HCT116 (cell line): ENCODE results near the gene PRDM12. TPM values are rescaled to one million over a fixed set of nuclear protein-coding genes. Genes with fewer than 3 reads are reported as not detected.

Experiments
- ATAC-seq: fragments of 200-7000 bp; cut with Tn5 transposase; 2 replicates; pipeline ENCODE4 v1.9.1; 2020; ENCODE audit warnings: mild to moderate bottlenecking, moderate library complexity
- BruUV-seq: library from RNA; stranded (reverse); fragments of 400-500 nt; replicated peaks from 2 replicates; lab custom pipeline; 2021; lab: Mats Ljungman, UMichigan
- CTCF ChIA-PET: fragments of 300-600 bp; sonication (Branson Sonifier 250); formaldehyde crosslinking; loops from one replicate; lab custom pipeline; 2021; ENCODE audit warnings: antibody characterized with exemption; lab: Charles Lee
- POLR2A ChIA-PET: fragments of 300-600, 350-600 bp; sonication (Branson Sonifier 250); formaldehyde crosslinking; loops from one replicate; lab custom pipeline; 2021; ENCODE audit warnings: antibody characterized with exemption; lab: Charles Lee
- RAD21 ChIA-PET, 2 experiments: fragments of 300-600 bp; sonication (Branson Sonifier 250); formaldehyde crosslinking; loops; one replicate each; lab custom pipeline; 2023; ENCODE audit warnings: low total read pairs in 2 of 2; ENCODE audit not compliant: uncharacterized antibody in 2 of 2, unreplicated experiment in 2 of 2, low non-redundant PET in 1 of 2; lab: Charles Lee
- DNase-seq: peaks from one replicate; pipeline ENCODE4 v3.0.0-alpha.2; 2010; ENCODE audit warnings: low read depth, low spot score
- H2AFZ ChIP-seq: fragments of 200-600 bp; shearing (Covaris generic), sonication (generic); 2 replicates; pipeline ENCODE4 v1.6.1; 2017; ENCODE audit warnings: low read depth, mixed run types, mixed read lengths, antibody characterized with exemption, low read length; ENCODE audit not compliant: poor library complexity, severe bottlenecking
- H3K27ac ChIP-seq: 2 replicates; pipeline ENCODE4 v1.5.1; 2012; ENCODE audit warnings: low read depth, low read length
- H3K27me3 ChIP-seq: fragments of 200-600 bp; sonication (generic); 2 replicates; pipeline ENCODE4 v1.6.1; 2016; ENCODE audit warnings: mixed run types, low read length, mixed read lengths; ENCODE audit not compliant: insufficient read depth
- H3K36me3 ChIP-seq, 2 experiments: fragments of 200-500 bp in 1 of 2; fragments of 200-600 bp in 1 of 2; sonication (Bioruptor generic) in 1 of 2; sonication (generic) in 1 of 2; 2 replicates each; pipeline versions ENCODE4 v1.5.1 to v1.6.1; 2014 to 2016; ENCODE audit warnings: low read length in 2 of 2, inconsistent platforms in 1 of 2, mixed read lengths in 1 of 2, mixed run types in 1 of 2; ENCODE audit not compliant: insufficient read depth in 2 of 2, control insufficient read depth in 1 of 2
- H3K4me1 ChIP-seq, 2 experiments: fragments of 200-600 bp in 1 of 2; sonication (generic) in 1 of 2; 2 replicates each; pipeline versions ENCODE4 v1.5.1 to v1.6.1; 2012 to 2017; ENCODE audit warnings: low read length in 2 of 2, inconsistent platforms in 1 of 2, mild to moderate bottlenecking in 1 of 2, mixed read lengths in 1 of 2, mixed run types in 1 of 2, moderate library complexity in 1 of 2; ENCODE audit not compliant: insufficient read depth in 2 of 2, control insufficient read depth in 1 of 2
- H3K4me2 ChIP-seq: fragments of 200-600 bp; sonication (generic); 2 replicates; pipeline ENCODE4 v1.6.1; 2017; ENCODE audit warnings: mixed run types, low read length, mixed read lengths
- H3K4me3 ChIP-seq, 2 experiments: fragments of 200-600 bp in 1 of 2; sonication (generic) in 1 of 2; replicated peaks in 1 of 2; 2 replicates each; pipeline ENCODE4 v1.5.1; 2011 to 2016; ENCODE audit warnings: low read length in 2 of 2, control low read depth in 1 of 2, low read depth in 1 of 2, mild to moderate bottlenecking in 1 of 2, mixed read lengths in 1 of 2, mixed run types in 1 of 2
- H3K79me2 ChIP-seq: fragments of 200-600 bp; sonication (generic); 2 replicates; pipeline ENCODE4 v1.6.1; 2017; ENCODE audit warnings: mild to moderate bottlenecking, mixed run types, low read length, moderate library complexity, mixed read lengths; ENCODE audit not compliant: insufficient read depth
- H3K9ac ChIP-seq: fragments of 200-600 bp; sonication (generic); 2 replicates; pipeline ENCODE4 v1.6.1; 2016; ENCODE audit warnings: low read length, mixed read lengths
- H3K9me2 ChIP-seq: fragments of 200-600 bp; sonication (generic), shearing (Covaris generic); 2 replicates; pipeline ENCODE4 v1.6.1; 2017; ENCODE audit warnings: mixed run types, mild to moderate bottlenecking, moderate library complexity; ENCODE audit not compliant: insufficient read depth
- H3K9me3 ChIP-seq, 2 experiments: fragments of 200-500 bp in 1 of 2; fragments of 200-600 bp in 1 of 2; sonication (Bioruptor generic) in 1 of 2; sonication (generic) in 1 of 2; 2 replicates each; pipeline ENCODE4 v1.6.1; 2014 to 2017; ENCODE audit warnings: low read length in 2 of 2, mixed read lengths in 2 of 2, inconsistent platforms in 1 of 2, low read depth in 1 of 2, mild to moderate bottlenecking in 1 of 2, mixed run types in 1 of 2, moderate library complexity in 1 of 2; ENCODE audit not compliant: control insufficient read depth in 1 of 2, insufficient read depth in 1 of 2
- H4K20me1 ChIP-seq: fragments of 200-600 bp; sonication (generic), shearing (Covaris generic); 2 replicates; pipeline ENCODE4 v1.6.1; 2017; ENCODE audit warnings: mixed run types, mild to moderate bottlenecking, moderate library complexity; ENCODE audit not compliant: insufficient read depth
- ATF3 ChIP-seq: IDR thresholded peaks from 2 replicates; pipeline ENCODE4 v1.6.1; 2012
- CBX3 ChIP-seq: IDR thresholded peaks from 2 replicates; pipeline ENCODE4 v1.6.1; 2012; ENCODE audit warnings: low read depth
- CEBPB ChIP-seq: IDR thresholded peaks from 2 replicates; pipeline ENCODE4 v1.6.1; 2012; ENCODE audit warnings: low read depth
- CTCF ChIP-seq, 3 experiments: fragments of 200-600 bp in 1 of 3; sonication (generic) in 1 of 3; IDR thresholded peaks in 2 of 3; conservative IDR thresholded peaks in 1 of 3; 2 replicates each; pipeline ENCODE4 v1.5.1; 2012 to 2017; ENCODE audit warnings: low read depth in 2 of 3, low read length in 2 of 3, antibody characterized with exemption in 1 of 3, borderline replicate concordance in 1 of 3, control low read depth in 1 of 3, mild to moderate bottlenecking in 1 of 3, mixed read lengths in 1 of 3, mixed run types in 1 of 3, moderate library complexity in 1 of 3; ENCODE audit not compliant: insufficient read depth in 1 of 3
- EGR1 ChIP-seq: IDR thresholded peaks from 2 replicates; pipeline ENCODE4 v1.6.1; 2012; ENCODE audit warnings: low read depth
- EZH2 ChIP-seq: fragments of 200-600 bp; sonication (generic); IDR thresholded peaks from 2 replicates; pipeline ENCODE4 v1.6.1; 2017; ENCODE audit warnings: antibody characterized with exemption, mixed run types
- FOSL1 ChIP-seq: IDR thresholded peaks from 2 replicates; pipeline ENCODE4 v1.6.1; 2012; ENCODE audit warnings: low read depth
- JUND ChIP-seq: IDR thresholded peaks from 2 replicates; pipeline ENCODE4 v1.6.1; 2012
- POLR2AphosphoS5 ChIP-seq: IDR thresholded peaks from 2 replicates; pipeline ENCODE4 v1.6.1; 2011; ENCODE audit warnings: mild to moderate bottlenecking, low read depth, low read length, moderate library complexity
- REST ChIP-seq: IDR thresholded peaks from 2 replicates; pipeline ENCODE4 v1.6.1; 2012; ENCODE audit warnings: low read depth
- SIN3A ChIP-seq: IDR thresholded peaks from 2 replicates; pipeline ENCODE4 v1.6.1; 2012; ENCODE audit warnings: low read depth
- SP1 ChIP-seq: IDR thresholded peaks from 2 replicates; pipeline ENCODE4 v1.6.1; 2012; ENCODE audit warnings: low read depth
- SRF ChIP-seq: IDR thresholded peaks from 2 replicates; pipeline ENCODE4 v1.6.1; 2012; ENCODE audit warnings: low read depth
- ZFX ChIP-seq: fragments of 450-650 bp; IDR thresholded peaks from 2 replicates; pipeline ENCODE4 v1.6.1; 2017
- intact Hi-C: fragments of 100-400 bp; cut with micrococcal nuclease; formaldehyde crosslinking; loops from 2 replicates; pipeline ENCODE4 v1.10.0; 2022
- total RNA-seq: library from RNA; stranded (reverse); gene quantifications from one replicate; pipeline ENCODE4 v1.2.1, GENCODE V29; 2021; ENCODE audit not compliant: unreplicated experiment

The PRDM12 gene
- total RNA-seq, 1 experiment from 2014 or later: 0.54 TPM

GRCh38 chr9:130631331-130632080, 32.9 kb upstream of the PRDM12 start:
- H3K4me3 ChIP-seq: no peak overlapping the region
- H3K9ac ChIP-seq: no peak overlapping the region

More at GRCh38 chr9:130631331-130632080, 32.9 kb upstream of the PRDM12 start:
- Histone ChIP-seq H4K20me1 (no peaks in the 10 kb centered on the region), H3K4me1 (no peaks in the 10 kb centered on the region), H3K79me2 (peaks cover 4% of the 10 kb centered on the region; the same call in 1 of the 2 replicates), H3K36me3 (peaks cover 23 to 29% of the 10 kb centered on the region in 2 experiments; a peak in 3 of 4 replicates), H3K9me2 (no peaks in the 10 kb centered on the region), H3K27me3 (no peaks in the 10 kb centered on the region), H3K27ac (no peak overlapping the region), H3K4me2 (no peak overlapping the region), H3K9me3 (no peaks in the 10 kb centered on the region), H2AFZ (no peak overlapping the region)
- RAD21 ChIA-PET: no interaction called here
- CTCF ChIA-PET: no interaction called here
- intact Hi-C loops: no loop called here
- ATAC-seq (no peak), DNase-seq (no peak)
- no peak for TF ChIP-seq EGR1
- TF ChIP-seq ZFX: no peak
- TF ChIP-seq SP1: no peak
- no peak for TF ChIP-seq SRF
- no peak for TF ChIP-seq EZH2
- TF ChIP-seq FOSL1: no peak
- no peak for TF ChIP-seq CBX3
- TF ChIP-seq SIN3A: no peak
- TF ChIP-seq ATF3: no peak
- no peak for TF ChIP-seq JUND
- no peak for TF ChIP-seq CTCF (IDR thresholded peaks at IDR 0.05 in 2 of 3, conservative IDR thresholded peaks at IDR 0.05 in 1 of 3; ENCODE audit: borderline replicate concordance in 1 of 3, insufficient read depth in 1 of 3, low read depth in 2 of 3, low read length in 2 of 3)
- TF ChIP-seq POLR2AphosphoS5: no peak
- TF ChIP-seq CEBPB: no peak
- TF ChIP-seq REST: no peak
- BruUV-seq: no TSS peak
- POLR2A ChIA-PET: no interaction called here
